Metanephros (tissue), 1 donor: ENCODE measurements around the gene FANCD2OS. TPM values are rescaled to one million over a fixed set of nuclear protein-coding genes. Genes with fewer than 3 reads are reported as not detected.

ENCODE experiments used
- total RNA-seq: library from RNA; depleted of rRNA; stranded (reverse); fragments of >200 nt; gene quantifications from one replicate; pipeline ENCODE4 v1.2.3, GENCODE V29; 2014

The FANCD2OS gene
- not detected for total RNA-seq

GRCh38 chr3:10108091-10108490 lies at the start of gene FANCD2OS:
FANCD2OS (minus strand) TSS chr3:10108255; CDS start chr3:10104774, 3,481 bp downstream.

GRCh38 chr3:10115326-10116137 lies 7.5 kb upstream of the FANCD2OS start, which contains the start of gene BRK1:
BRK1 (plus strand) TSS chr3:10115675; CDS start chr3:10115702, 27 bp downstream.

Other genes with a start within 250 kb of the FANCD2OS start
- 0.18 TPM for gene CIDEC, start 228.0 kb downstream of the FANCD2OS start, total RNA-seq
- 24.0 TPM for gene JAGN1, start 217.6 kb downstream of the FANCD2OS start, total RNA-seq
- 4.0 TPM for gene IL17RE, start 205.4 kb downstream of the FANCD2OS start, total RNA-seq
- 46.5 TPM for gene IL17RC, start 191.2 kb downstream of the FANCD2OS start, total RNA-seq
- gene CRELD1, start 174.4 kb downstream of the FANCD2OS start, total RNA-seq, result 43.0 TPM
- 3.3 TPM for gene PRRT3, start 155.8 kb downstream of the FANCD2OS start, total RNA-seq
- gene EMC3, start 121.4 kb downstream of the FANCD2OS start, total RNA-seq, result 40.9 TPM
- 14.9 TPM for gene FANCD2, start 81.8 kb downstream of the FANCD2OS start, total RNA-seq
- gene BRK1, start 7.4 kb upstream of the FANCD2OS start, total RNA-seq, result 123 TPM
- gene VHL, start 33.5 kb upstream of the FANCD2OS start, total RNA-seq, result 55.0 TPM
- 2.7 TPM for gene IRAK2, start 56.7 kb upstream of the FANCD2OS start, total RNA-seq
- gene TATDN2, start 140.2 kb upstream of the FANCD2OS start, total RNA-seq, result 29.3 TPM
- gene GHRL, start 184.7 kb upstream of the FANCD2OS start, total RNA-seq, result 3.6 TPM
- 107 TPM for gene SEC13, start 212.9 kb upstream of the FANCD2OS start, total RNA-seq